Suppressor macrophage (primary cell): ENCODE measurements around the gene DEFB132.

Source experiments
- DNase-seq, 4 experiments: peaks; one replicate each; pipeline ENCODE4 v3.0.0-alpha.2; 2020 to 2022

The DEFB132 gene

DNA sequence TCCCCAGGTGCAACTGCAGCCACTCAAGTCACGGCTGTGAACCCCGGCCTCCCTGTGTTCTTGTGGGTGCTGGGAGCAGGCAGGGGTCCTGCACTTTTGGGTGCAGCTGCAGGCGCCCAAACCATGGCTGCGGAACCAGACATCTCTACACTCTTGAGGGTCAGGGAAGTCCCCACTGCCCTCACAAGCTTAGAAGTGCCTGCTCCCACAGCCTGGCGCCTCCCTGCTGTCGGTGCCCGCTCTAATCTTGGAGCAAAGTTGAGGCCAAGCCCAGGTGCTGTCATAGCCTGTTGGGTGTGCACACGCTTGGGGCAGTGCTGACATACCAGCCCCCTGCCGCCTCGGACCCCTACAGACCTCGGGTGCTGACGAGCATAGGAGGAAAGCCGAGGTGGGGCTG, 6.2 kb downstream of the DEFB132 start:
- DNase-seq = no peak

DNA sequence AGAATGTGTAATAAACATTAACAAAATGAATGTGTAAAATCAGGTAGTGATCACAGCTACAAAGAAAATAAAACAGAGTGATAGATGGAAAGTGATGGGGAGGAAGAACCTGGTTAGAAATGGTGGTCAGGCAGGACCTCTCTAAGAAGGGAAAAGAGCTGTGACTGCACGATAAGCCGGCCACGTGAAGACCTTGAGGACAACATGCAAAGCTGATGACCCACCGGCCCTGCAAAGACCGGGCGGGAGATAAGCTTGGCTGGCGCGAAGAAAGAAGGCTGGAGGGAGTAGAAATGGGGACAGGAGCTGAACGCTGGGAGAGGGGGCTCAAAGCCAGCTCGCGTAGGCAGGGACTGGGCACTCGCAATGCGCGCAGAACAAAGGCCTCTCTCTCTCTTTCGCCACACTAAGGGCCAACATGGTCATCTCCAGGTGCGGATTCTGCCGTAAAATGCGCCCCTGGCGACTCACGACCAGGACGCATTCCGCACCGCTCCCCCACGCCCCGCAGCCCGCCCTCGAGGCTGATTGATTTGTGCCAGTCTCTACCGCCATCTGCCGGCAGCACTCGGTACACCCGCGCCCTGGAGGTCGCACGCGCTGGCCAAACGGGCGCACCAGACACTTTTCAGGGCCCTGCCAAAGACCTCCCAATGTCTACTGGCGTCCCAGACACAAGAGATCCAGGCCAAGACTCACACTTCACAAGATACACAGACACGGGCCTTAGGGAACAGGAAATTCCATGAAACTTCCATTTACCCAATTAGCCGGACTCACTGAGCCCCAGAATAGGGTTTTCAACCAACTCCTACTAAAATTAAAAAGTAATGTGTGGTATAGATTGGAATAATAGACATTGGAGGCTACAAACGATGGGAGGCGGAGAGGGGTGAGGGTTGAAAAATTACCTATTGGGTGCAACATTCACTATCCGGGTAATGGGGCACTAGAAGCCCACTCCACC, 9.4 kb downstream of the DEFB132 start:
- peak; percentile 79 to 92 (median 86) for DNase-seq

DNA sequence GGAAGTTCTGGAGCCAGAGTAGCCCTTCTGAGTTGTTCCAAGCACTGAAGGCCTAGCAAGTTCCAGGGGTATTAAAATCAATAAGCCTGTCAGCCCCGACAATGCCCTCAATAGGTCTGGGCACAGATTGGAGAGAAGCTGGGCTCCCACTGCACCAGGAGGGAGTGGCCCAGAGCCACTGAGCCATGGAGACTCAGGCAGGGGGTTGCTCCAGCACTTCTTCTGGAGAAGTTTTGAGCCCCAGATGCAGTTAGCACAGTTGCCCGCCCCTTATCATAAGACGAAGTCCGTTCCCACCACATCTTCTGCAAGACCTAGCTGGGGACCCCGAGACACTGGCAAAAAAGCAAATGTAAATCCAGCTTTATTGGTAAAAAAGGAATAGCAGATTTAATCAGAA, 13.0 kb downstream of the DEFB132 start:
- no peak for DNase-seq

DNA sequence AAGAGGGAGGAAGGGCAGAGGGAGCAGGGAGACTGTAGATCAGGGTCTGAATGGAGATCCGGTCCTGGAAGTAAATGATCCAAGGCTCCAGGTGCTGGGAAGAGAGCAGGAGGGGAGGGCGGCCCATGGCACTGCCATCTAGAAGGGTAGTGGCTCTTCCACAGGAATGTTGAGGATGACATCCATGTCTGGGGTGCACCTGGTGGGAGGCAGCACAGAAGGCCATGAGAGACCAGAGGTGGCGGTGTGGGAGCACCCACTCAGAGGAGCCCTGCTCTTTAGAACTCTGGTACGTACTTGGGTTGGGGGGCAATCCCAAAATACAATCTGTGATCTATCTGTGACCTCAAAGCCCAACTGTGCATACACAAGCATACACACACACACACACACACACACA, 13.5 kb downstream of the DEFB132 start:
- DNase-seq = no peak

DNA sequence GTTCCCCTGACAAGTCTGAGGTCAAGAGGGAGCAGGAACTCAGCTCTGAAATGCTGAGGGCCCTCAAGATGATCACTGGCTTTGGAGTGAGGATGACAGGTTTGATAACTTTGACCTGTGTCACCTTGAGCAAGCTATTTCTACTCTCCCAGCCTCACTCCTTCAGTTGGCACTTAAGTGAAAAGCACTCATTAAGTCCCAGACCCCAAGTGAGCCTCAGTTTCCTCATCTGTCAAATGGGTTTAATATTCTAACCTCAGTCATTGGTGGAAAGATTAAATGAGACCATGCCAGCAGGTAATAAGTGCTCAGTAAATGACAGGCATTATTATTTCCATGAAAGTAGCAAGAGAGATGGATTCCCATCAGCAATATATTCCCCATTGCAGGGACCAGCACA, 14.0 kb downstream of the DEFB132 start:
- no peak for DNase-seq

DNA sequence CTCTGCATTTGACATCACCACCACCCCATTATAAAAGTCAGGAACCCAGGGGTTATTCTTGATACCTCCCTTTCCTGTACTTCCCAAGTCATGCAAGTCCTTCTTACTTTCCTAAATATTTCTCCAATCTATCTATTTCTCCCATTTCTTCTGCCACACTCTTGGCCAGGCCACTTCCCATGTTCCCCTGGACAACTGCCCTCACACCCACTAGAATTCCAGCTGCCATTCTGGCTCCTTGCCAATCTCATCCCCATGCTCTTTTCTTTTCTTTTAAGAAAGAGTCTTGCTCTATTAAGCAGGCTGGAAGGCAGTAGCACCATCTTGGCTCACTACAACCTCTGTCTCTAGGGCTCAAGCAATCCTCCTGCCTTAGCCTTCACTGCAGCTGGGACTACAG, 15.2 kb downstream of the DEFB132 start:
- DNase-seq = no peak

DNA sequence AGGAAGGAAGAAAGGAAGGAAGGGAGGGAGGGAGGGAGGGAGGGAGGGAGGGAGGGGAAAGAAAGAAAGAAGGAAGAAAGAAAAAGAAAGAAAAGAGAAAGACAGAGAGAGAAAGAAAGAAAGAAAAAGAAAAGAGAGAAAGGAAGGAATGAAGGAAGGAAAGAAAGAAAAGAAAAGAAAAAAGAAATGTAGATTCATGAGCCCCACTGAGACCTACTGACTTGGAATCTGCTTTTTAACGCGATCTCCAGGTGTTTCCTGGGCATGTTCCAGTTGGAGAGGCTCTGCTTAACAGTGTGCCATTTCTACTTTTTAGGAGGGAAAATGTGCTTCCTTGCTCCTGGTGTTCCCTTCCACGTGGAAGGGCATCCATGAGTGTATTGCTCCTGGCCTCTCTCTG, 16.4 kb downstream of the DEFB132 start:
- DNase-seq = no peak

GRCh38 chr20:275791-276190, 18.3 kb downstream of the DEFB132 start:
- no peak for DNase-seq

DNA sequence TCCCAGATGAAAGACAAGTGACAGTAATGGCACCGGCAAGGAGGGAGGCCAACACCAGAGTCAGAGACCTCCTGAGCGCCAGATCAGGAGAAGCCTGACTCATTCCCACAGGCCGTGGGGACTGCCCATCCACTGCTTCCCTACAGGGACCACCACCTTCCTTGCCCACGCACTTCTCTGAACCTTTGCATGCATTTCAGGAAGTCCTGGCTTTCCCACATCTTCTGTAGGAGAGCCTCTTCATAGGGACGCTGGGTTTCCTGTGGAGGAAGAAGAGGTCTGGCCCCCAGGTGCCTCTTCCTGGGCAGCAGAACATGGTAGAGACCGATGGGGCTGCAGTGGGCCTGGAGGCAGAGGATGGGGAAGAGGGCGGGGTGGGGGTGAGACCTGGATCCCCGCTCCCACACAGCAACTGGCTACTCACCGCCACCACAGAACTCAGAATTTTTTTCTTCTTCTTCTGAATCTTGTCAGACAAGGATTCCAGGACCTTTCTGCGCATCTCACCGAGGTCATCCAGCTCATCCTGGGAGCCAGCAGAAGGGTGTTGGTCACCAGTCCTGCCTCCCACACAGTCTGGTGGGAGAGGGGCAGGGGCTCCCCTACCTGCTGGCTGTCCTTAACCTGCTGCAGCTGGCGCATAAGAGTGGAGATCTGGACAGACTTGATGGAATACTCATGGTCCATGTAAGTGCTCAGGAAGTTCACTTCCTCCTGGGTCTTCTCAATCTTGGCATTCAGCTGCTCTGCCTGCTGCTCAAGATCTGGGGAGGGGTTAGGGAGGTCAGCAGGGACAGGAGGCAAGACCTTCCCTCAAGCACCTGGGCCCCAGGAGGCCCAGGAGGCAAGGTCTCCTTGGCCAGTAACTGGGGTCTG, 19.3 kb downstream of the DEFB132 start:
- DNase-seq = no peak

DNA sequence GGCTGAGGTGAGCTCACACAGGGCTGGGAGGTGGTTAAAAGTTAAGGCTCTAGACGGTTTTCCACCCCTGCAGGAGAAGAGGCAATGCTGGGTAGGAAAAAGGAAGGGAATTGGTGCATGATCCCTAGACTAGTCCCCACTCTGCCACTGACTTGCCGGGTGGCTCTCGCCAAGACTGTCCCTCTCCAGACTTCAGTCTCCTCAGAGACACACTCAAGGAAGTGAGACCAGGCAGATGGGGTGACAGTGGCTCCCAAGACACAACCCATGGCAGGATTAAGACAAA, 19.9 kb downstream of the DEFB132 start:
- no peak for DNase-seq

- no peak for DNase-seq
Observed at GRCh38 chr20:278181-278580, 20.7 kb downstream of the DEFB132 start.

DNA sequence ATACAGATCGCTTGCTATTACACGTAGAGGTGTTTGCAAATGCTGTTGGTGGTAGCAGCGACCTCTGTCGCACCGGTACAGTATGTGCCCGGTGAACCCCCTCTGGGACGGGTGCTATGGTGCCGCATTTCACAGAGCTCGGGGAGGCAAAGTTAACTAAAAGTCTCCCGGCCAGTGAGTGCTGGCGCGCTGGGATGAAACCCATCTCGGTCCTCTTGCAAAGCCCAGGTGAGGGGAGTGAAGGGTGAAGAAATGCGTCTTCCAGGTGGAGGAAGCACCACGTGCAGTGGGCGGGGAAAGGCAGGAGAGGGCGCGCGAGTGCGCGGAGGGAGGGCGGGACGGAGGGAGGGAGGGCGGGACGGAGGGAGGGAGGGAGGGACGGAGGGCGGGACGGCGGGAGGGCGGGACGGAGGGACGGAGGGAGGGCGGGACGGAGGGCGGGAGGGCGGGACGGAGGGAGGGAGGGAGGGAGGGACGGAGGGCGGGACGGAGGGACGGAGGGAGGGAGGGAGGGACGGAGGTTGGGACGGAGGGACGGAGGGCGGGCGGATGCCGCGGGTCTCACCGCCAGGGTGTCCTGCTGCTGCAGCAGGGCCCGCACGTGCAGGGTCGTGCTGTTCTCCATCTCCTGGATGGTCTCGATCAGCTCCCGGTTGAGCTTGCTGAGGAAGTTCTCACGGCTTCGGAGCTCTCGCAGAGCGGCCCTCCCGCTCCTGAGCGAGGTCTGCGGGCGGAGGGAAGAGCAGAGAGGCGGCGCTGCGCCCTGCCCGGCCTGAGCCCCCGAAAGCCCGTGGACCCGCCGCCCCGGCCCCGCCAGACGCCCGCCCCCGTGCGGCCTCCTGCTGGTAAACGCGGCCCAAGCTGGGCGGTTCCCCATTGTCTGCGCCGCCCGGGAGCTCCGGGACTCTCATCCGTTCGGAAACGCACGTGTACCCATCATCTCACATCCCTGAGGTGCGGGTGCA, 21.4 kb downstream of the DEFB132 start:
- DNase-seq = no peak

DNA sequence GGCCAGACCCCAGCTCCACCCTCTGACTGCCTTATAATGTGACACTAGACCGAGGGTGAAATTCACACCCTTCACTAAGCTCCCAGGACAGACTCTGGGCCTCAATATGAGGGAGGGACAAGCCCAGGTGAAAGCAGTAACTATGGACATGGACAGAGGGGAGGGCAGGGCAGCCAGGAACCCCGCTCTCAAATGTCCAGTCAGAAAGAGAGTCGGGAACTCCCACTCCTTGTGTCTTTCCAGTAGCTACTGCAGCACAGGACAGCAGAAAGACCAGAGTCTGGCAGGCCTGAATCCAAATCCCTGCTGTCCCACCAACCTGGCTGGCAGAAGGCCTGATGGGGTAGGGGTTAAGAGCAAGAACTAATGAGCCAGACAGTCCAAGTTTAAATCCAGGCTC, 26.6 kb downstream of the DEFB132 start:
- DNase-seq = no peak

- no peak for DNase-seq
Observed at GRCh38 chr20:286508-286907, 29.0 kb downstream of the DEFB132 start.

- no peak for DNase-seq
Observed at GRCh38 chr20:288956-289692, 31.6 kb downstream of the DEFB132 start.

DNA sequence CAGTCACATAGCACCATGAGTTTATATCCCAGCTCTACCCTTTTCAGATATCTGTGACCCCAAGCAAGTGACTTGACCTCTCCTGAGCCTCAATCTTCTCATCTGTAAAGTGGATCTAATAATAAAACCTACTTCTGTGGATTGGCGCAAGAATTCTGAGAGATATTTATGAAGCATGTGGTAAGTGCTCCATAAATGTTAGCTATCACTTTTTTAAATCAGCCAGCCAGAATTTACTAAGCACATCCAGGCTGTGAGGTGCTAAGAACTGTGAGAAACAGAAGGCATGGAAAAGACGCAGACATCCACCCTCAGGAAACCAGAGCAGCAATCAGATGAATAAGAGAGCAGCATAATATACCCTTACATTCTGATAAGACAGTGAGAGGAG, 32.2 kb downstream of the DEFB132 start:
- DNase-seq = no peak

DNA sequence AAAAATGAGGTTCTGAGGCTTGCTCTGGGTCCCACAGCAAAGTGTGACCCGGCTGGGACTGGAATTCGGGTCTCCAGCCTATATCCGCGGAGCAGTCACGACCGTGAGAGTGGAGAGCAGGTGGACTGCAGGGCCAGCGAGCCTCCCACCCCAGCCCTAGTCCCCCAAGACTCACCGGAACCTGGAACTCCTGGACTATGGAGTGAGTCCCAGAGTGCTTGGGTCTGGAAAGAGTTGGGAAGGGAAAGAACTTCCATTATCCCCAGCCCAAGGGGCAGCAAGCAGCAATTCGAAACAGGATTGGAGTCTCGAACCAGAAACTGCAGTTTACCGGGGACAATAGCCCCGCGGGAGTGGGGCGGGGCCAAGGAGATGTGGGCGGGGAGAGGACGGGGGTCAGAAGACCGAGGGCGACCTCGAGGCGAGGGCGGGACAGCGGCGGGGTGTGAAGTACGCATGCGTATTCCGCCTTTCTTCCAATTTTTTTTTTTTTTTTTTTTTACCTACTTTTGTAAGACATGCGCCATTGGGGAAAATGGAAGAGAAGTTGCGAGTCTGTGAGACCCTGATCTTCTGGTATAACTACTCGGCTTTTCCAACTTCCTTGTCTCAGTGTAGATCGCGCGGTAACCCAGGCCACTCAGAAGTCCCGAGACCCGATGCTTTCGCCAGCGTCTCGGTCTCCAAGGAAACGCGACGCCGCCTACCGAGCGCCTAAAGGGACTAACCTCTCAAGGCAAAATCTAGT, 32.7 kb downstream of the DEFB132 start, which contains the start of gene C20orf96:
C20orf96 (minus strand) TSS at position 667 of the 748 bp plus-strand sequence; CDS start at position 527, 140 bp downstream.
- DNase-seq = peak; percentile 95 to 97 (median 96)

DNA sequence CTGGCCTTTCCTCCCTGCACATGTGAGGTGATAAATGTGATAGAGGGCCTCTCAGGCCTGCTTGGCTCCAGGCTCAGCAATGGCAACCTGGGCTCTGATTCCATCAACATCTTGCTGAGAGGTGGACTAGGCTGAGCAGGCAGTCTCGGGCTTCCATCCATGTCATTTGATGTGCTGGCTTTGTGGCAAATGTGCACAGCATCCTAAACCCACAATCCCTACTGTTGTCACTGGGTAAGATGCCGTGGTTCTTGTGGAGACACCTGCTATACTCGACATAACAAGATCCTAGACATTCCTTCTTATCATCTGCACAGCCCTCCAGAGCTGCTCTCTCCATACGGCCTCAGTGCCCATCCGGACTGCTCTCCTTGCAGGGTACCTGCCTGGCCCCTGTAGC, 37.1 kb downstream of the DEFB132 start:
- no peak for DNase-seq

- DNase-seq = no peak
Observed at GRCh38 chr20:295804-296203, 38.3 kb downstream of the DEFB132 start.

DNA sequence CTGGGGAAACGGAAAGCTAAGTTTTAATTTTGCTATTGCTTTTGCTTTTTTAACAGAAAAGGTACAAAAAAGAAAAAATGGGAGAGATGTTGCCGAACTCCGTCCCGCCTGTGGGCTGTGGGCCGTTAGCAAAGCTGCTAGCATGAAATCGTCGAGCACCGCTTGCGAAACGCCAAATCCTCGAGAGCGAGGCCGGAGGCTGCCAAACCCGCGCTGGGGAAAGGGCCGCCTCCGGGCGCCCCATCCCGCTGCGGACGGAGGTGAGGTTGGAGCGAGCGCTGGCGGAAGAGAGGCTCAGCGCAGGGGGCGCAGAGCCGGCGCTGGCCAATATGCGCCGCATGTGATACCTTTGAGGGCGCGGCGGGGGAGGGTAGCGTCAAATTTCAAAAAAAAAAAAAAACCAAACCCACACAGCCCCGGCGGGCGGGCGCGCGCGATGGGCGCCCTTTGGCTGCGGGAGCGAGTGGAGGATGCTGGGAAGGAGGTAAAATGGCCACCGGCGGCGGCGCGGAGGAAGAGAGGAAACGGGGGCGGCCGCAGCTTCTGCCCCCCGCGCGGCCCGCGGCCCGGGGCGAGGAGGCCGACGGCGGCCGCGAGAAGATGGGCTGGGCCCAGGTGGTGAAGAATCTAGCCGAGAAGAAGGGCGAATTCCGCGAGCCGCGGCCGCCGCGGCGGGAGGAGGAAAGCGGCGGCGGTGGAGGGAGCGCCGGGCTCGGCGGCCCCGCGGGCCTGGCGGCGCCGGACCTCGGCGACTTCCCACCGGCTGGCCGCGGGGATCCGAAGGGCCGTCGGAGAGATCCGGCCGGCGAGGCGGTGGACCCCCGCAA, 39.8 kb downstream of the DEFB132 start, which contains the start of gene ZCCHC3:
ZCCHC3 (plus strand) TSS at position 473 of the 827 bp plus-strand sequence; CDS start at position 490, 17 bp downstream.
- DNase-seq = peak; percentile 92 to 95 (median 94)
